Mesothelial cell of epicardium (in vitro differentiated cells): ENCODE data around the gene KLHDC10. TPM values are rescaled to one million over a fixed set of nuclear protein-coding genes. Genes with fewer than 3 reads are reported as not detected.
A peak's percentile ranks its signal among the peaks of the same experiment; 100 is the strongest.
"Not testable (repeated sequence)": the region's sequence is repeated elsewhere in the genome, so short reads cannot be mapped to it uniquely, and the experiment has no call there.

Experiments
- DNase-seq, 2 experiments: peaks; one replicate each; pipeline ENCODE4 v3.0.0; 2021; ENCODE audit warnings: low spot score in 2 of 2; ENCODE audit not compliant: unreplicated experiment in 2 of 2
- H3K27ac Mint-ChIP-seq: 2 replicates; pipeline ENCODE4 v1.8.0; 2021; ENCODE audit warnings: mixed read lengths
- H3K27me3 Mint-ChIP-seq: 2 replicates; pipeline ENCODE4 v1.8.0; 2021; ENCODE audit warnings: low read depth, mixed read lengths
- H3K36me3 Mint-ChIP-seq: 2 replicates; pipeline ENCODE4 v1.8.0; 2021; ENCODE audit warnings: mixed read lengths
- H3K4me1 Mint-ChIP-seq: 2 replicates; pipeline ENCODE4 v1.8.0; 2021; ENCODE audit warnings: mixed read lengths
- H3K4me3 Mint-ChIP-seq: 2 replicates; pipeline ENCODE4 v1.8.0; 2021; ENCODE audit warnings: mild to moderate bottlenecking, moderate library complexity, mixed read lengths
- H3K9me3 Mint-ChIP-seq: 2 replicates; pipeline ENCODE4 v1.8.0; 2021; ENCODE audit warnings: mixed read lengths
- total RNA-seq: library from RNA; stranded (reverse); gene quantifications from 3 replicates; pipeline ENCODE4 v1.2.1, GENCODE V29; 2021
- TF ChIP-seq, protein P1 (sequence below): fragments of 200-600 bp; sonication (generic); IDR thresholded peaks from one replicate; pipeline ENCODE4 v1.5.0; 2021; ENCODE audit warnings: antibody characterized with exemption; ENCODE audit not compliant: unreplicated experiment

Gene KLHDC10
- total RNA-seq, 1 donor from 2014 or later, result 45.9 TPM

DNA sequence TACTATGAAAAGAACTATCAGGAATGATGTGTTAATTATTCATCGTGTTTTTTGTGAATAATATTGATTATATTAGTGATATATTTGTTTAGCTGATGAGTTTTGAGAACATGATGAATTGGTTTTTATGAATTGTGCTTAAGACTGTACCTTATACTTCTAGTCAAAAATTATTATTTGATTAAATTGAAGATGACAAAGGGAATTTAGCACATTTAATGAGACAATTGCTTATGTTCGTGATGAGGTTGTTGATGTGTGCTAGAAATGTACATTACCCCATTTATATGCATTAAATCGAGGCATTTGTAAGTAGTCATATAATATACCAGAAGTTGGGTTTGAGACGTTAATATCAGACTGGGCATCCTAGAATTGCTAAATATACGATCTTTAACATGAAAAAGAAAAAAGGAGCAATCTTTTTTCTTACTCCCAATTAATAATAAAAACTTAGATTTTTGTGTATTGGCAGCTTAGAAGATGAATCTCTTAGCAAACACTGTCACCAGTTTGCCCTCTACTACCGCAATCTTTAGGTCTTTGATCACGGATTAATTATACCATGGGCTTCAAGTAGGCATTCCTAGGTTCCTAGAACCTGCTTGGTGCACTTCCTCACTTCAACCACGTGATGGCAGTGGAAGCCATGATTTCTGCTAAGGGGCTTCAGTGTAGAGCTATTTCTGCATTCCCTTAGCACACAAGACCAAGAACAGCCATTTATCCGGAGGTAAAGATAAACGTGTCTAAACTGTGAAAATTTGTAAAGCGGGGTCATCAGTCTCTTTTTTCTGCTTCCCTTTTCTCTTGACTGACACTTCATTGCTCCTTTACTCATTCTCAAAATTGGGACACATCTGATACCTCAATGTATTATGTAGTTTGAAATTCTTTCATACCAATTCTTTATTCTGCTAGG is 1.6 kb downstream of the KLHDC10 start:
- Mint-ChIP-seq H3K4me3 (peak overlapping the region; percentile 90), H3K27me3 (no peaks in the 10 kb centered on the region), H3K27ac (peak overlapping the region; percentile 14), H3K4me1 (peaks cover 49% of the 10 kb centered on the region), H3K9me3 (no peaks in the 10 kb centered on the region), H3K36me3 (peaks cover 8% of the 10 kb centered on the region)
- DNase-seq, result peak; percentile 28 to 63
- TF ChIP-seq, protein P1, sequence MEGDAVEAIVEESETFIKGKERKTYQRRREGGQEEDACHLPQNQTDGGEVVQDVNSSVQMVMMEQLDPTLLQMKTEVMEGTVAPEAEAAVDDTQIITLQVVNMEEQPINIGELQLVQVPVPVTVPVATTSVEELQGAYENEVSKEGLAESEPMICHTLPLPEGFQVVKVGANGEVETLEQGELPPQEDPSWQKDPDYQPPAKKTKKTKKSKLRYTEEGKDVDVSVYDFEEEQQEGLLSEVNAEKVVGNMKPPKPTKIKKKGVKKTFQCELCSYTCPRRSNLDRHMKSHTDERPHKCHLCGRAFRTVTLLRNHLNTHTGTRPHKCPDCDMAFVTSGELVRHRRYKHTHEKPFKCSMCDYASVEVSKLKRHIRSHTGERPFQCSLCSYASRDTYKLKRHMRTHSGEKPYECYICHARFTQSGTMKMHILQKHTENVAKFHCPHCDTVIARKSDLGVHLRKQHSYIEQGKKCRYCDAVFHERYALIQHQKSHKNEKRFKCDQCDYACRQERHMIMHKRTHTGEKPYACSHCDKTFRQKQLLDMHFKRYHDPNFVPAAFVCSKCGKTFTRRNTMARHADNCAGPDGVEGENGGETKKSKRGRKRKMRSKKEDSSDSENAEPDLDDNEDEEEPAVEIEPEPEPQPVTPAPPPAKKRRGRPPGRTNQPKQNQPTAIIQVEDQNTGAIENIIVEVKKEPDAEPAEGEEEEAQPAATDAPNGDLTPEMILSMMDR, result peak; percentile 89

GRCh38 chr7:130079846-130080394 is 9.6 kb downstream of the KLHDC10 start:
- peaks cover 14% of the 10 kb centered on the region for H3K4me1 Mint-ChIP-seq
- peaks cover 5% of the 10 kb centered on the region for H3K9me3 Mint-ChIP-seq
- no peaks in the 10 kb centered on the region for H3K27me3 Mint-ChIP-seq
- no peak overlapping the region for H3K27ac Mint-ChIP-seq
- TF ChIP-seq, protein P1, result no peak
- no peak overlapping the region for H3K4me3 Mint-ChIP-seq
- H3K36me3 Mint-ChIP-seq, result peaks cover 22% of the 10 kb centered on the region
- DNase-seq, result no peak

GRCh38 chr7:130083497-130083896 is 13.2 kb downstream of the KLHDC10 start:
- DNase-seq, H3K4me3 Mint-ChIP-seq, H3K9me3 Mint-ChIP-seq, H3K27me3 Mint-ChIP-seq, H3K4me1 Mint-ChIP-seq, H3K27ac Mint-ChIP-seq: not testable (repeated sequence)
- H3K36me3 Mint-ChIP-seq, result peaks cover 22% of the 10 kb centered on the region

DNA sequence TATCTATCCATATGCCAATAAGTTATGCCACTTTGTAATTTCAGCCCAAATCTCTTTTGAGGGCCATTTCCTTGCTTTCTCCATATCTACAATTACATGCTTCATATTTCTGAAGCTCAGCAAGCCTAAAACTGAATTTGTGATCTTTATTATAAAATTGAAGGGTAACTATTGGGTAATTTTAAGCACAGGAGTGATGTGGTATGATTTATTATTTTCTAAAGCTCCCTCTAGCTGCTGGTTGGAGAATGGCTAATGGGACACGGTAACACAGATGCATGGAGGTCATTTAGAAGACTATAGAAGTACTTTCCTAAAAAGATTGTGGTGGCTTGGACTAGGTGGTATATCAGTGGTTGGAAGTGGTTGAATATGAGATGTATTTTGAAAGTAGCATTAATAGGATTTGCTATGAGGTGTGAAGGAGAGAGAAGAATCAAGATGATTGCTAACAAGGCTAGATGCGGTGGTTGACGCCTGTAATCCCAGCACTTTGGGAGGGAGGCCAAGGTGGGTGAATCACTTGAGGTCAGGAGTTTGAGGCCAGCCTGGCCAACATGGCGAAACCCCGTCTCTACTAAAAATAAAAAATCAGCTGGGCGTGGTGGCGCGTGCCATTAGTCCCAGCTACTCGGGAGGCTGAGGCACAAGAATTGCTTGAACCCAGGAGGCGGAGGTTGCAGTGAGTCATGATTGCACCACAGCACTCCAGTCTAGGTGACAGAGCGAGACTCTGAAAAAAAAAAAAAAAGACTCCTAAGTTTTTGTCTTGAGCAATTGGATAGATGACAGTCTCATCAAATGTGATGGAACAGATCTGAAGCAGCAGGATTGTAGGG is 13.9 kb downstream of the KLHDC10 start:
- TF ChIP-seq, protein P1, result peak; percentile 25
- no peak overlapping the region for H3K27ac Mint-ChIP-seq
- H3K27me3 Mint-ChIP-seq, result no peaks in the 10 kb centered on the region
- no peak overlapping the region for H3K4me3 Mint-ChIP-seq
- DNase-seq, result no peak
- H3K4me1 Mint-ChIP-seq, result peaks cover 8% of the 10 kb centered on the region
- peaks cover 18% of the 10 kb centered on the region for H3K36me3 Mint-ChIP-seq
- peaks cover 5% of the 10 kb centered on the region for H3K9me3 Mint-ChIP-seq

GRCh38 chr7:130085235-130085634 is 14.9 kb downstream of the KLHDC10 start:
- H3K9me3 Mint-ChIP-seq, H3K27me3 Mint-ChIP-seq, H3K4me1 Mint-ChIP-seq, H3K4me3 Mint-ChIP-seq, H3K27ac Mint-ChIP-seq, DNase-seq: not testable (repeated sequence)
- H3K36me3 Mint-ChIP-seq, result peaks cover 13% of the 10 kb centered on the region

- Mint-ChIP-seq H3K9me3 (peaks cover 5% of the 10 kb centered on the region), H3K4me1 (peaks cover 15% of the 10 kb centered on the region), H3K4me3 (no peak overlapping the region), H3K36me3 (peaks cover 17% of the 10 kb centered on the region), H3K27ac (peak overlapping the region; percentile 50), H3K27me3 (no peaks in the 10 kb centered on the region)
- DNase-seq, result no peak
- TF ChIP-seq, protein P1, result no peak
Measured at GRCh38 chr7:130086938-130087337, 16.6 kb downstream of the KLHDC10 start.
